Liver (tissue), 9 donors: Measurements from ENCODE around the gene RYR1. TPM values are rescaled to one million over a fixed set of nuclear protein-coding genes. Genes with fewer than 3 reads are reported as not detected.

Source experiments
- DNase-seq: peaks from one replicate; pipeline ENCODE4 v3.0.0-alpha.2; 2017; ENCODE audit warnings: low spot score
- H3K27ac ChIP-seq, 2 donors: one replicate each; pipeline ENCODE4 v1.7.0; 2013; ENCODE audit warnings: inconsistent platforms in 2 of 2, low read length in 2 of 2, control low read depth in 1 of 2, low read depth in 1 of 2, mild to moderate bottlenecking in 1 of 2
- H3K27me3 ChIP-seq, 4 donors: one replicate each; pipeline versions ENCODE4 v1.6.1 to v1.7.0; 2013; ENCODE audit warnings: low read length in 3 of 4, inconsistent platforms in 1 of 4, mild to moderate bottlenecking in 1 of 4, moderate library complexity in 1 of 4; ENCODE audit not compliant: control insufficient read depth in 4 of 4, insufficient read depth in 4 of 4
- H3K36me3 ChIP-seq, 4 donors: one replicate each; pipeline versions ENCODE4 v1.6.1 to v1.7.0; 2013; ENCODE audit warnings: low read length in 3 of 4, mild to moderate bottlenecking in 3 of 4, low read depth in 1 of 4, moderate library complexity in 1 of 4; ENCODE audit not compliant: control insufficient read depth in 4 of 4, insufficient read depth in 3 of 4
- H3K4me1 ChIP-seq, 4 donors: one replicate each; pipeline versions ENCODE4 v1.6.1 to v1.7.0; 2013; ENCODE audit warnings: low read length in 3 of 4, mild to moderate bottlenecking in 3 of 4, moderate library complexity in 1 of 4; ENCODE audit not compliant: control insufficient read depth in 4 of 4, insufficient read depth in 4 of 4
- H3K4me3 ChIP-seq, 3 donors: one replicate each; pipeline versions ENCODE4 v1.6.1 to v1.7.0; 2013; ENCODE audit warnings: low read length in 3 of 3, control low read depth in 1 of 3, low read depth in 1 of 3, mild to moderate bottlenecking in 1 of 3
- H3K9ac ChIP-seq, 2 donors: one replicate each; pipeline ENCODE4 v1.7.0; 2013; ENCODE audit warnings: low read length in 2 of 2, mild to moderate bottlenecking in 2 of 2, moderate library complexity in 2 of 2, control low read depth in 1 of 2, low read depth in 1 of 2
- H3K9me3 ChIP-seq, 4 donors: one replicate each; pipeline versions ENCODE4 v1.6.1 to v1.7.0; 2013; ENCODE audit warnings: low read length in 3 of 4; ENCODE audit not compliant: control insufficient read depth in 4 of 4
- EGR1 ChIP-seq, 2 donors: IDR thresholded peaks; 2 replicates each; pipeline ENCODE4 v1.6.1; 2016 to 2018; ENCODE audit warnings: antibody characterized with exemption in 2 of 2, low read depth in 2 of 2
- FOXA1 ChIP-seq: IDR thresholded peaks from 2 replicates; pipeline ENCODE4 v1.6.1; 2016; ENCODE audit warnings: antibody characterized with exemption
- FOXA2 ChIP-seq: IDR thresholded peaks from 2 replicates; pipeline ENCODE4 v1.6.1; 2016; ENCODE audit warnings: antibody characterized with exemption
- GABPA ChIP-seq, 2 donors: IDR thresholded peaks in 1 of 2; conservative IDR thresholded peaks in 1 of 2; 2 replicates each; pipeline ENCODE4 v1.6.1; 2016; ENCODE audit warnings: antibody characterized with exemption in 2 of 2, mild to moderate bottlenecking in 1 of 2, moderate library complexity in 1 of 2
- HNF4A ChIP-seq, 2 donors: conservative IDR thresholded peaks; 2 replicates each; pipeline ENCODE4 v1.6.1; 2016; ENCODE audit warnings: antibody characterized with exemption in 2 of 2, mild to moderate bottlenecking in 2 of 2
- HNF4G ChIP-seq: IDR thresholded peaks from 2 replicates; pipeline ENCODE4 v1.6.1; 2016; ENCODE audit warnings: antibody characterized with exemption
- JUND ChIP-seq, 2 donors: IDR thresholded peaks; 2 replicates each; pipeline ENCODE4 v1.6.1; 2016; ENCODE audit warnings: antibody characterized with exemption in 2 of 2
- NR2F2 ChIP-seq: IDR thresholded peaks from 2 replicates; pipeline ENCODE4 v1.6.1; 2016; ENCODE audit warnings: antibody characterized with exemption
- RAD21 ChIP-seq, 2 donors: IDR thresholded peaks; 2 replicates each; pipeline ENCODE4 v1.6.1; 2016; ENCODE audit warnings: antibody characterized with exemption in 2 of 2, mild to moderate bottlenecking in 2 of 2
- RXRA ChIP-seq, 2 donors: IDR thresholded peaks; 2 replicates each; pipeline ENCODE4 v1.6.1; 2017 to 2018; ENCODE audit warnings: antibody characterized with exemption in 2 of 2, mild to moderate bottlenecking in 1 of 2
- SP1 ChIP-seq: IDR thresholded peaks from 2 replicates; pipeline ENCODE4 v1.6.1; 2018; ENCODE audit warnings: antibody characterized with exemption, mild to moderate bottlenecking
- TAF1 ChIP-seq: conservative IDR thresholded peaks from 2 replicates; pipeline ENCODE4 v1.6.1; 2016; ENCODE audit warnings: antibody characterized with exemption, mild to moderate bottlenecking
- YY1 ChIP-seq: IDR thresholded peaks from 2 replicates; pipeline ENCODE4 v1.6.1; 2016; ENCODE audit warnings: antibody characterized with exemption, mild to moderate bottlenecking
- WGBS: extraction: QIAGEN DNeasy Blood & Tissue Kit; methylation state at CpG from one replicate; pipeline ENCODE4 v1.1.7; 2013; 5-methylcytosine and 5-hydroxymethylcytosine counted together
- polyA plus RNA-seq, 2 donors: library from polyadenylated mRNA; stranded (reverse) in 1 of 2; unstranded in 1 of 2; fragments of 200-250 nt in 1 of 2; fragments of >200 nt in 1 of 2; fragmentation: Nextera tagmentation in 1 of 2; extraction: Ambion mirVana in 1 of 2; gene quantifications; one replicate each; pipeline versions ENCODE4 v1.2.1 to v1.2.3, GENCODE V29; 2013 to 2015
- total RNA-seq, 2 donors: library from RNA; depleted of rRNA; stranded (reverse); fragments of >200 nt; gene quantifications; one replicate each; pipeline ENCODE4 v1.2.3, GENCODE V29; 2014
- TF ChIP-seq, protein P1 (sequence below): IDR thresholded peaks from 2 replicates; pipeline ENCODE4 v1.6.1; 2016; ENCODE audit warnings: antibody characterized with exemption, mild to moderate bottlenecking
- TF ChIP-seq, protein P2 (sequence below): IDR thresholded peaks from 2 replicates; pipeline ENCODE4 v1.6.1; 2016; ENCODE audit warnings: antibody characterized with exemption
- TF ChIP-seq, protein P3 (sequence below): IDR thresholded peaks from 2 replicates; pipeline ENCODE4 v1.6.1; 2016; ENCODE audit warnings: antibody characterized with exemption
- TF ChIP-seq, protein P4 (sequence below): fragments of 150-350 bp; IDR thresholded peaks from 2 replicates; pipeline ENCODE4 v1.5.1; 2017; ENCODE audit warnings: improper control_type of control experiment, low read depth, low read length; ENCODE audit not compliant: missing input control
- TF ChIP-seq, protein P5 (sequence below): IDR thresholded peaks from 2 replicates; pipeline ENCODE4 v1.6.1; 2016; ENCODE audit warnings: antibody characterized with exemption
- donor health status: healthy.
- donor health status: healthy.
- donor health status: healthy.
- donor health status: healthy.
- donor health status: healthy.

Gene RYR1
- total and polyA plus RNA-seq, 4 donors: 0.01 to 0.70 (median 0.29) TPM

DNA sequence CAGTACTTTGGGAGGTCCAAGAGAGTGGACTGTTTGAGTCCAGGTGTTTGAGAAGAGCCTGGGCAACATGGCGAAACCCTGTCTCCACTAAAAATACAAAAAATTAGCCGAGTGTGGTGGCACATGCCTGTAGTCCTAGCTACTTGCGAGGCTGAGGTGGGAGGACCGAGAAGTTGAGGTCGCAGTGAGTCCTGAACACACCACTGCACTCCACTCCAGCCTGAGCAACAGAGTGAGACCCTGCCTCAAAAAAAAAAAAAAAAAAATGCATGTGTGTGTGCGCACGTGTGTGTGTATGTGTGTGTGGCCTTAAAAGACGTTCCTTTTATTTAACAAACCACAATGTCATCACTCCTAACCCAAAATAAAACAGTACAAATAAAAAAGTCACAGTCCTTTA, 121.7 kb downstream of the RYR1 start:
- H3K9me3 ChIP-seq: no peaks in the 10 kb centered on the region
- no peak overlapping the region for H3K9ac ChIP-seq
- H3K27me3 ChIP-seq: peaks cover 0 to 4% (median 0%) of the 10 kb centered on the region in 4 donors
- H3K4me1 ChIP-seq: no peaks in the 10 kb centered on the region
- no peak for DNase-seq
- 72% methylated on average over 8 of the region's 8 CpGs for WGBS
- TF ChIP-seq, protein P1, sequence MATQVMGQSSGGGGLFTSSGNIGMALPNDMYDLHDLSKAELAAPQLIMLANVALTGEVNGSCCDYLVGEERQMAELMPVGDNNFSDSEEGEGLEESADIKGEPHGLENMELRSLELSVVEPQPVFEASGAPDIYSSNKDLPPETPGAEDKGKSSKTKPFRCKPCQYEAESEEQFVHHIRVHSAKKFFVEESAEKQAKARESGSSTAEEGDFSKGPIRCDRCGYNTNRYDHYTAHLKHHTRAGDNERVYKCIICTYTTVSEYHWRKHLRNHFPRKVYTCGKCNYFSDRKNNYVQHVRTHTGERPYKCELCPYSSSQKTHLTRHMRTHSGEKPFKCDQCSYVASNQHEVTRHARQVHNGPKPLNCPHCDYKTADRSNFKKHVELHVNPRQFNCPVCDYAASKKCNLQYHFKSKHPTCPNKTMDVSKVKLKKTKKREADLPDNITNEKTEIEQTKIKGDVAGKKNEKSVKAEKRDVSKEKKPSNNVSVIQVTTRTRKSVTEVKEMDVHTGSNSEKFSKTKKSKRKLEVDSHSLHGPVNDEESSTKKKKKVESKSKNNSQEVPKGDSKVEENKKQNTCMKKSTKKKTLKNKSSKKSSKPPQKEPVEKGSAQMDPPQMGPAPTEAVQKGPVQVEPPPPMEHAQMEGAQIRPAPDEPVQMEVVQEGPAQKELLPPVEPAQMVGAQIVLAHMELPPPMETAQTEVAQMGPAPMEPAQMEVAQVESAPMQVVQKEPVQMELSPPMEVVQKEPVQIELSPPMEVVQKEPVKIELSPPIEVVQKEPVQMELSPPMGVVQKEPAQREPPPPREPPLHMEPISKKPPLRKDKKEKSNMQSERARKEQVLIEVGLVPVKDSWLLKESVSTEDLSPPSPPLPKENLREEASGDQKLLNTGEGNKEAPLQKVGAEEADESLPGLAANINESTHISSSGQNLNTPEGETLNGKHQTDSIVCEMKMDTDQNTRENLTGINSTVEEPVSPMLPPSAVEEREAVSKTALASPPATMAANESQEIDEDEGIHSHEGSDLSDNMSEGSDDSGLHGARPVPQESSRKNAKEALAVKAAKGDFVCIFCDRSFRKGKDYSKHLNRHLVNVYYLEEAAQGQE: no peak
- TF ChIP-seq RXRA (IDR thresholded peaks at IDR 0.05) (no peak), FOXA2 (no peak), YY1 (no peak), GABPA (IDR thresholded peaks at IDR 0.05 in 1 of 2, conservative IDR thresholded peaks at IDR 0.05 in 1 of 2) (no peak)
- TF ChIP-seq, protein P2, sequence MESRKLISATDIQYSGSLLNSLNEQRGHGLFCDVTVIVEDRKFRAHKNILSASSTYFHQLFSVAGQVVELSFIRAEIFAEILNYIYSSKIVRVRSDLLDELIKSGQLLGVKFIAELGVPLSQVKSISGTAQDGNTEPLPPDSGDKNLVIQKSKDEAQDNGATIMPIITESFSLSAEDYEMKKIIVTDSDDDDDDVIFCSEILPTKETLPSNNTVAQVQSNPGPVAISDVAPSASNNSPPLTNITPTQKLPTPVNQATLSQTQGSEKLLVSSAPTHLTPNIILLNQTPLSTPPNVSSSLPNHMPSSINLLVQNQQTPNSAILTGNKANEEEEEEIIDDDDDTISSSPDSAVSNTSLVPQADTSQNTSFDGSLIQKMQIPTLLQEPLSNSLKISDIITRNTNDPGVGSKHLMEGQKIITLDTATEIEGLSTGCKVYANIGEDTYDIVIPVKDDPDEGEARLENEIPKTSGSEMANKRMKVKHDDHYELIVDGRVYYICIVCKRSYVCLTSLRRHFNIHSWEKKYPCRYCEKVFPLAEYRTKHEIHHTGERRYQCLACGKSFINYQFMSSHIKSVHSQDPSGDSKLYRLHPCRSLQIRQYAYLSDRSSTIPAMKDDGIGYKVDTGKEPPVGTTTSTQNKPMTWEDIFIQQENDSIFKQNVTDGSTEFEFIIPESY: no peak
- H3K4me3 ChIP-seq: no peak overlapping the region
- no peak overlapping the region for H3K27ac ChIP-seq
- H3K36me3 ChIP-seq: no peaks in the 10 kb centered on the region

DNA sequence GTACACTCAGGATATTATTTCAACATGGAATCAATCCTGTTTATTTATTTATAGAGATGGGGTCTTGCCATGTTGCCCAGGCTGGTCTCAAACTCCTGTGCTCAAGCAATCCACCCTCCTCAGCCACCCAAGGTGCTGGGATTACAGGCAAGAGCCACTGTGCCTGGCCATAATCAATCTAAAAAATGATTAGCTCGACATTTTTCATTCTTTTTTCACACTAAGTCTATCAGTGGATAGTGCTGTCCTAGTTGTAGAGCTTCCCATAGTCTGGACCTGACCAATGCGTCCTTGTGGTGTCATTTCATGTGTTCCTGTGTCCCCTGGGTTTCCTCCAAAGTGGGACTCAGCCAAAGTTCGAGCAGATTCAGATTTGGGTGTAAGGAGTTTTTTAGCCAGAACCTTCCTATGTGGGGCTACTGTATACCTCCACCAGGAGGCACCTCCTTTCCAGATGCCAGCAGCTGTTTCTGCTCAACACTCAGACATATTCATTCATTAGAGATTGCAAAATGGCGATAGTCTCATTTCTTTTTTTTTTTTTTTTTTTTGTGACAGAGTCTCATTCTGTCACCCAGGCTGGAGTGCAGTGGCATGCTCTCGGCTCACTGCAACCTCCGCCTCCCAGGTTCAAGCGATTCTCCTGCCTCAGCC, 123.2 kb downstream of the RYR1 start:
- Histone ChIP-seq H3K4me3 (no peak overlapping the region), H3K9me3 (no peaks in the 10 kb centered on the region), H3K4me1 (no peaks in the 10 kb centered on the region), H3K9ac (no peak overlapping the region), H3K27me3 (no peaks in the 10 kb centered on the region), H3K36me3 (no peaks in the 10 kb centered on the region), H3K27ac (no peak overlapping the region)
- TF ChIP-seq, protein P3, sequence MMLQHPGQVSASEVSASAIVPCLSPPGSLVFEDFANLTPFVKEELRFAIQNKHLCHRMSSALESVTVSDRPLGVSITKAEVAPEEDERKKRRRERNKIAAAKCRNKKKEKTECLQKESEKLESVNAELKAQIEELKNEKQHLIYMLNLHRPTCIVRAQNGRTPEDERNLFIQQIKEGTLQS: no peak
- TF ChIP-seq FOXA1 (no peak), HNF4A (conservative IDR thresholded peaks at IDR 0.05) (no peak), NR2F2 (no peak), TAF1 (no peak), SP1 (no peak), RAD21 (IDR thresholded peaks at IDR 0.05) (no peak), JUND (IDR thresholded peaks at IDR 0.05) (no peak), FOXA2 (no peak), GABPA (IDR thresholded peaks at IDR 0.05 in 1 of 2, conservative IDR thresholded peaks at IDR 0.05 in 1 of 2) (no peak), RXRA (IDR thresholded peaks at IDR 0.05) (no peak), HNF4G (no peak), EGR1 (IDR thresholded peaks at IDR 0.05; ENCODE audit: low read depth in 2 of 2) (no peak), YY1 (no peak)
- TF ChIP-seq, protein P1: no peak
- TF ChIP-seq, protein P4, sequence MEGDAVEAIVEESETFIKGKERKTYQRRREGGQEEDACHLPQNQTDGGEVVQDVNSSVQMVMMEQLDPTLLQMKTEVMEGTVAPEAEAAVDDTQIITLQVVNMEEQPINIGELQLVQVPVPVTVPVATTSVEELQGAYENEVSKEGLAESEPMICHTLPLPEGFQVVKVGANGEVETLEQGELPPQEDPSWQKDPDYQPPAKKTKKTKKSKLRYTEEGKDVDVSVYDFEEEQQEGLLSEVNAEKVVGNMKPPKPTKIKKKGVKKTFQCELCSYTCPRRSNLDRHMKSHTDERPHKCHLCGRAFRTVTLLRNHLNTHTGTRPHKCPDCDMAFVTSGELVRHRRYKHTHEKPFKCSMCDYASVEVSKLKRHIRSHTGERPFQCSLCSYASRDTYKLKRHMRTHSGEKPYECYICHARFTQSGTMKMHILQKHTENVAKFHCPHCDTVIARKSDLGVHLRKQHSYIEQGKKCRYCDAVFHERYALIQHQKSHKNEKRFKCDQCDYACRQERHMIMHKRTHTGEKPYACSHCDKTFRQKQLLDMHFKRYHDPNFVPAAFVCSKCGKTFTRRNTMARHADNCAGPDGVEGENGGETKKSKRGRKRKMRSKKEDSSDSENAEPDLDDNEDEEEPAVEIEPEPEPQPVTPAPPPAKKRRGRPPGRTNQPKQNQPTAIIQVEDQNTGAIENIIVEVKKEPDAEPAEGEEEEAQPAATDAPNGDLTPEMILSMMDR: no peak
- TF ChIP-seq, protein P2: no peak
- TF ChIP-seq, protein P5, sequence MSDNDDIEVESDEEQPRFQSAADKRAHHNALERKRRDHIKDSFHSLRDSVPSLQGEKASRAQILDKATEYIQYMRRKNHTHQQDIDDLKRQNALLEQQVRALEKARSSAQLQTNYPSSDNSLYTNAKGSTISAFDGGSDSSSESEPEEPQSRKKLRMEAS: no peak
- no peak for DNase-seq
- 67% methylated on average over 7 of the region's 7 CpGs for WGBS
